Stimulated activated CD8-positive, alpha-beta memory T cell treated with anti-CD3 and anti-CD28 coated beads, Interleukin-4, amount 100 ng/mL, for 4 hours (primary cell): Measurements from ENCODE around the gene ERCC6L2.
A peak's percentile ranks its signal among the peaks of the same experiment; 100 is the strongest.

Experiments used
- DNase-seq, 2 donors: peaks; one replicate each; pipeline ENCODE4 v3.0.0-alpha.2; 2020; ENCODE audit warnings: low read depth in 2 of 2, low spot score in 1 of 2

The ERCC6L2 gene

GRCh38 chr9:95977371-95977770 lies 101.9 kb downstream of the ERCC6L2 start:
- no peak for DNase-seq

- DNase-seq: no peak
Measured at GRCh38 chr9:95978106-95978505, 102.6 kb downstream of the ERCC6L2 start.

DNA sequence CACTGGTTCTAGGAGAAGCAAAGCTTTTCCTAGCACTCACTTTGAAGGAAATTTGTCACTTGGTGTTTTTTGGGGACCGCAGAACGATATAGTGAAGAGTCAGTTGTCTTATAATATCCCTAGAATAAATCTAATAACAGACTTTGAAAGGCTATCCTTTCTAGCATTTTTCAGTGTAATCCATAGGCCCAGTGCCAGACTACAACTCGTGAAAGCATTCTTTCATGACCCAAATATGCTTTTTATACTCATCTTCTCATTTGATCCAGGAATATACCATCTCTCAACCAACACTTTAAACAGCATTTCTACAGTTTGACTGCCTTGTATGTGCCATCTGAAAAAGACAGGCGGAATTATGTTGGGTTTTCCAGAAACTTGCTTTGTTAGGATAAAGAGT lies 104.0 kb downstream of the ERCC6L2 start:
- DNase-seq: no peak

GRCh38 chr9:95980262-95981125 lies 105.0 kb downstream of the ERCC6L2 start:
- no peak for DNase-seq

GRCh38 chr9:95981761-95982390 lies 106.4 kb downstream of the ERCC6L2 start:
- DNase-seq: no peak

GRCh38 chr9:95985440-95986055 lies 110.1 kb downstream of the ERCC6L2 start:
- DNase-seq: no peak

DNA sequence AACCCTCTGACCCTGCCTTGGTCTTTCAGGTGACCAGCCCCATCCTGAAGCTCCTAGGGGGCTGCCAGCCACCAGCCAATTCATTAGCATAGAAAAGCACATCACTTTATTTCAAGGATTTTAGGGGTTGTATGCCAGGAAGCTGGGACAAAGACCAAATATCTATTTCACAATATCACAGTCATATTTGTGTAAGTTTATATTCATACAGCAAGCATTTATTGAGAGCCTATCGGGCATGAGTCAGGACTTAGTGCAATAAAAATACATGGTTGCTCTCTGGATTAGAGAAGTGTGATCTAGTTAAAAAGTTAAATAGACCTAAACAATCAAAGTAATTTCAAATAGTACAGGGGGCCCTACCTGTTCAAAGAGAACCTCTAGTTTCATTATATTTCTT lies 113.8 kb downstream of the ERCC6L2 start:
- DNase-seq: no peak

DNA sequence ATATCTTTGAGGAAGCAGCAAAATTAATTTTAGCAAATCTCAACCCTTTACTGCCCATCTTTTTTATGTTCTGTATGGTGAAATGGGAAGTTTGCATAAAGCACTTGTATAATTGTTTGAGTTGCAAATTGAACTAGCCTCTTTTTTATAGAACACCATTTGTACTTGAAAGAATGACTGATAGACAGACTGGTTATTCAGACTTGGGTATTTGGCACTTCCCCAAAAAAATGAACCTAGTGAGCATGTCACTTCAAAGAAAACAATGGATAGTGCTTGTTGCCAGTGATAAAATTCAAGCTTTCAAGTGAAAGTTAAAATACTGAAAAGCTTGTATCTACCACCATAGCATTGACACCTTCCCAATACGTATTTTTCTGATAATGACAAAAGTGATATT lies 115.8 kb downstream of the ERCC6L2 start:
- DNase-seq: no peak

DNA sequence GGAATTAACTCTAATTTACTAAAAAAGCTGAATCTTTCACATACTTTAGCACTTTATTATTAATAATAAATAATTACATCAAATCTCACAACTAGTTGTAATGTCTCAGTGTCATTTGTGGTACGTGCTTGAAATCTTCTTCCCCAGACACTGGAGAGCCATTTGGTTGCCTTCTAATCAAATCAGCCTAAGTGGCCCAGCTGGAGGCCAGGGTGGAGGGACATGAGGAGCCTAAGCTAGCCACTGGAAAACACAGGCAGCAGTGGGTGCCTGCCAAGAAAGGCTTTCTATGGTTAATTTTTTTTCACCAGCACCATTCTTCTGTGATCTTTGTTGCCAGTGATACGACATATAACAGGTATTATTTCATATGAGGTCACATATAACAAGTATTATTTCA lies 117.0 kb downstream of the ERCC6L2 start:
- no peak for DNase-seq

- no peak for DNase-seq
Measured at GRCh38 chr9:95993337-95993736, 117.8 kb downstream of the ERCC6L2 start.

DNA sequence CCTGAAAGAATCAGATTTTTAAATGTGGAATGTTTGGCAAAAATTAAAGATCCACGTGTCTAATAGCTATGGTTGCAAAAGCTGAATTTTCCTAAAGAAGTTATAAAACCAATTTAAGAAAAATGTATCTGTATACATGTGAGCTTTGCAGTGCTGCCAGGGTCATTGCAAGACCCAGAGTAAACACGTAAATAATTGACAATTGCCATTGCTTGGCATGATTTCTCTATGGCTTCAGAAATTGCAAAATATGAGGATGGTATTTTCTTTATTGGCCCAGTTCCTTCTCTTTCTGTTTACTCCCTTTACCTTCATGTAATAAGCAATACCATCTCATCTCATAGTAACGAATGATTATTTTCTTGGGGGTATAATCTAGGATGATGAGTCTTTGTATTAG lies 123.9 kb downstream of the ERCC6L2 start:
- no peak for DNase-seq

DNA sequence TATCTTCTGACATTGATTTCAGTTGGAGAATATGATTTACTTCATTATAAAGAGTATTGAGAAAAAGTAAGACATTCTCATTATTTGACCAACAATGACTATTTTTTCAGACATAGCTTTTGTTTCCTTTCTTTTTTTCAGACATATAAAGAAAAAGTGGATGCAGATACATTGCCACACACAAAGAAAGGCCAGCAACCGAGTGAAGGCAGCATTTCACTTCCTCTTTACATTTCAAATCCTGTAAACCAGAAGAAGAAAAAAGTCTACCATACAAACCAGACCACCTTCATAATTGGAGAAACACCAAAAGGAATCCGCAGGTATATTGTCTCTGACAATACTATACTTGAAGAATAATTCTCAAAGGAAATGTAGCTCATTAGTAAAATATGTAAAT lies 128.9 kb downstream of the ERCC6L2 start:
- DNase-seq: no peak

GRCh38 chr9:96006296-96006879 lies 130.9 kb downstream of the ERCC6L2 start:
- no peak for DNase-seq

DNA sequence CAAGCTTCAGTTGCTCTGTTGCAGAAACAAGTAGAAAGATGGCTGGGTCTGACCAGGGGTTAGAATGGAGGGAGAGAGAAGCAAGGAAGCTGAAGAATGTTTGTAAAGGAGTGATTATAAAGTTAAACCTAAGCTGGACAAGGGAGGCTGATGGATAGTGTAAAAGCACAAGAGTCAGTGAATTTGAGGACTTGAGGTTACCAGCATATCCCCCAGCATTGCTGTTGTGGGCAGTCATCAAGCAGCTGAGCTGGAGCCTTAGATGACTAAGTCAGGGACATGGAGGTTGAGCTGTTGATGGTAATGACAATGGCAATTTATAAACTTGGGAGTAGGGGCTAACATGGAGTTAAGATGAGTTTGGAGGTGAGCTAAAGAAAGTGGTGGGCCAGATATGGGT lies 131.5 kb downstream of the ERCC6L2 start:
- no peak for DNase-seq

DNA sequence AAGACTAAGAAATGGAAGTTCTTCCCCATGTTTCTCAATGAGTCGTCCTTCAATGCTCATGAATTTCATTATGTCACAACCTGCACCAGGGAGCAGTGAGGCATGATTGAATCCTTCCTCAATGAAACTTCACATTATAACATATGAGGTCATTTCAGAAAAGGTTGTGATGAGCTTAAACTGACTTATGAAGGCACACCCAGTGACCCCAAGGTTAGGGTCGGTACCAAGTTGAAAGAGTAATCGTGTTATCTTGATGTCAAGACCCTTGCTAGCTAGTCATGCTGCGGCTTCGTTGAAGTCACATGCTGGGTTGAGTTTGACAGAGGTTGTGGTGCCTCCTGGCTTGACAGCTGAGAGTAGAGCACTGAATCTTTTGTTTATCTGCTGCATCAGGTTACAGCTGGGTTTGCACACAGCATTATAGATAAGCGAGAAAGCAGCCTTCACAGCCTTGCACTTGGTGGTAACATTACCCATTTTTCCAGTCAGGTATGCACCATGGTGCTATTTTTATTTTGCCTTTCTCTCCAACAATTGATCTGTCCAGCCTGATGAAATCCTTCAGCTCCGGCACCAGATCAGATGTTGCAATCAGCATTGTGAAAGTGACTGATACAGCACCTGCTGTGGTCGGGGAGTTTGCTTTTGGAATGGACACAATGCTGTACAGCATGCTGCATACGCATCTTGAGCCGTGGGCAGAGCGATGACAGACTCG lies 133.2 kb downstream of the ERCC6L2 start:
- no peak for DNase-seq

DNA sequence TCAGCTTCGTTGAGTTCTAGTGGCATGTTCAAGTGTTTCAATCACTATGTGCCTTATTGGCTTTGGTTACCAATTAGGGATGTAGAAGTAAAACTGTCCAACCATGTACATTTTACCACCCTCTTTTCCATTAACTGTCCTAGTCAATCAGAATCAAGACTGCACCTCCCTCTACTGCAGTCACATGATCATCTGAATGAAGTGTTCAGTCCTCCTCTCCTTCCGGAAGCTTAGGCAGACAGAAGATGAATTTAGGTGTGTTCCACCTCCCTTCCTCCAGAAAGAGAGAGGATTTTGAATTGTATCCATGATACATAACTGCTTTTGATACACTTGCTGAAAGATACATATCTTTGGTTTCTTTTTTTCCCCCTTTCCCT lies 133.7 kb downstream of the ERCC6L2 start:
- no peak for DNase-seq

DNA sequence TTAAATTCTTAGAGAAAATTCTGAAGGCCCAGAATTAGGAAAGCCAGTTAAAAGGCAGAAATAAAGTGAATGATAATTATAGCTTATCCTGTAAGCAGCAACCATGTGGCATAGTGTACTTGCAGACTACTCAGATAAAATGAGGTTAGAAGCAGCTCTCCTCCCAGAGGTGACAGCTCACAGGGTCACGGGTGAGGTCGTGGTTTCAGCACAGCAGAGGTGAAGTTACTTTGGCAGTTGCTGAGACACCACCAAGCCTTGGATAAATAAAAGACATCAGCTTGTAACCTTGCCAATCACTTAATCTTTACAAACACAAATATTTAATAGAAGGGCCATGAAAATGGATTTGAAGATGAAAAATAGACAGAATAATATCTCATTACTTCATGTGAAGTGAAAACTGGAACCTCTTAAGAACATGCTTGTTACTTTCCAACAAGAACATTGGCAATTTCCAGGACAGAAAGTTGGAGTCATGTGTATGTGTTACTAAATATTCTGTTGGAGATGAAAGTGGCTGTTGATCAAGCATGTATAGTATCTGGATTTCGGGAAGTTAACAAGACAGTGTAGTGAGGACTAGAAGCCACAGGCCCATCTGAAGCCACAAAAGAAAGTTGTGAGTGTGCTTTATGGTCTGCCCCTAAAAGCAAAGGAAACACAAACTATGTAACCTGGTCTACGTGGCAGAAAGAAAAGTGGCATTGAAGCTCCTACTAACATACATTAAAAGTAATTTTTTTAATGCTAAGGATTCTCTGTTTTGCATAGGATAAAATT lies 134.4 kb downstream of the ERCC6L2 start:
- DNase-seq: peak in 1 of 2 donors; percentile 57

DNA sequence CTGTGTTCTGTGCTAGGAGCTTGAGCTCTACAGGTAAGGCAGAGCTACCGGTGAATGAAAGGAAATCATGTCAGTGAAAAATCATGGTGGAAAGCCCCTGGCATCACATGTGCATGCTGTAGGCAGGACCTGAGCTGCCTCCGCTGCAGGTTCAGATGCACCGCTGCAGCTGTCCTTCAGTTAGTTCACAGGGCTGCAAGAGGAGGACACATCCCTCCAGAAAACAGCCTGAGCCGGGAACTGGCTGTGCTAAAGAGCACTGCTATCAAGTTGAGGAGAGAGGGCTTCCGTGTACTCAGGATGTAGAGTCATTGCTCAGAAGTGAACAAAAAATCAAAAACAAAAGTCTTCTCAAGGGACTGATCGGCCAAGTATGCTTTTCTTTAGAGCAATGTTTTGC lies 138.6 kb downstream of the ERCC6L2 start:
- DNase-seq: no peak

GRCh38 chr9:96015876-96016686 lies 140.6 kb downstream of the ERCC6L2 start:
- no peak for DNase-seq
